Cardiac muscle cell (in vitro differentiated cells and primary cell): ENCODE measurements around the gene SLCO1B1. TPM values are rescaled to one million over a fixed set of nuclear protein-coding genes. Genes with fewer than 3 reads are reported as not detected.

Source experiments
- DNase-seq, 2 donors: peaks; one replicate each; pipeline versions ENCODE4 v3.0.0 to v3.0.0-alpha.2; 2010 to 2017; ENCODE audit warnings: low read depth in 1 of 2, low spot score in 1 of 2
- H3K27ac ChIP-seq: fragments of 200-600 bp; sonication (generic); 2 replicates; pipeline ENCODE4 v1.5.1; 2016
- H3K27me3 ChIP-seq: fragments of 200-600 bp; sonication (generic); 2 replicates; pipeline ENCODE4 v1.6.0; 2016; ENCODE audit warnings: control low read depth
- H3K36me3 ChIP-seq: fragments of 200-600 bp; sonication (generic); 2 replicates; pipeline ENCODE4 v1.5.1; 2016; ENCODE audit warnings: control low read depth
- H3K4me1 ChIP-seq: fragments of 200-600 bp; sonication (generic); 2 replicates; pipeline ENCODE4 v1.8.1; 2017; ENCODE audit warnings: low read depth, mild to moderate bottlenecking, mixed run types
- H3K4me3 ChIP-seq: fragments of 200-600 bp; sonication (generic); 2 replicates; pipeline ENCODE4 v1.5.1; 2016; ENCODE audit warnings: mild to moderate bottlenecking
- H3K9me3 ChIP-seq: fragments of 200-600 bp; sonication (generic); 2 replicates; pipeline ENCODE4 v1.5.1; 2017; ENCODE audit warnings: low read depth, mild to moderate bottlenecking, control low read depth
- polyA plus RNA-seq: library from polyadenylated mRNA; unstranded; fragments of >200 nt; fragmentation: Nextera tagmentation; extraction: Ambion mirVana; gene quantifications from 2 replicates; pipeline ENCODE4 v1.2.1, GENCODE V29; 2016
- total RNA-seq: library from RNA; depleted of rRNA; stranded (reverse); fragments of >200 nt; gene quantifications from 2 replicates; pipeline ENCODE4 v1.2.3, GENCODE V29; 2016
- TF ChIP-seq, protein P1 (sequence below): IDR thresholded peaks from 2 replicates; pipeline ENCODE4 v1.5.1; 2012; ENCODE audit warnings: low read depth, mild to moderate bottlenecking, low read length

SLCO1B1 gene
- total and polyA plus RNA-seq, 2 experiments from 2014 or later = not detected

DNA sequence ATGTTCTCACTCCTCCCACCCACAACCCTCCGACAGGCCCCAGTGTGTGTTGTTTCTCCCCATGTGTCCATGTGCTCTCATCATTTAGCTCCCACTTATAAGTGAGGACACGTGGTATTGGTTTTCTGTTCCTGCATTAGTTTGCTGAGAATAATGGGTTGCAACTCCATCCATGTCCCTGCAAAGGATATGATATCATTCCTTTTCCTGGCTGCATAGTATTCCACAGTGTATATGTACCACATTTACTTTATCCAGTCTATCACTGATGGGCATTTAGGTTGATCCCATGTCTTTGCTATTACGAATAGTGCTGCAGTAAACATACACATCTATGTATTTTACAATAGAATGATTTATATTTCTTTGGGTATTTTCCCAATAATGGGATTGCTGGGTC is 126.2 kb downstream of the SLCO1B1 start:
- TF ChIP-seq, protein P1, sequence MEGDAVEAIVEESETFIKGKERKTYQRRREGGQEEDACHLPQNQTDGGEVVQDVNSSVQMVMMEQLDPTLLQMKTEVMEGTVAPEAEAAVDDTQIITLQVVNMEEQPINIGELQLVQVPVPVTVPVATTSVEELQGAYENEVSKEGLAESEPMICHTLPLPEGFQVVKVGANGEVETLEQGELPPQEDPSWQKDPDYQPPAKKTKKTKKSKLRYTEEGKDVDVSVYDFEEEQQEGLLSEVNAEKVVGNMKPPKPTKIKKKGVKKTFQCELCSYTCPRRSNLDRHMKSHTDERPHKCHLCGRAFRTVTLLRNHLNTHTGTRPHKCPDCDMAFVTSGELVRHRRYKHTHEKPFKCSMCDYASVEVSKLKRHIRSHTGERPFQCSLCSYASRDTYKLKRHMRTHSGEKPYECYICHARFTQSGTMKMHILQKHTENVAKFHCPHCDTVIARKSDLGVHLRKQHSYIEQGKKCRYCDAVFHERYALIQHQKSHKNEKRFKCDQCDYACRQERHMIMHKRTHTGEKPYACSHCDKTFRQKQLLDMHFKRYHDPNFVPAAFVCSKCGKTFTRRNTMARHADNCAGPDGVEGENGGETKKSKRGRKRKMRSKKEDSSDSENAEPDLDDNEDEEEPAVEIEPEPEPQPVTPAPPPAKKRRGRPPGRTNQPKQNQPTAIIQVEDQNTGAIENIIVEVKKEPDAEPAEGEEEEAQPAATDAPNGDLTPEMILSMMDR = no peak
- Histone ChIP-seq H3K4me3 (no peak overlapping the region), H3K27ac (no peak overlapping the region), H3K27me3 (no peaks in the 10 kb centered on the region), H3K9me3 (no peaks in the 10 kb centered on the region), H3K36me3 (no peaks in the 10 kb centered on the region), H3K4me1 (no peaks in the 10 kb centered on the region)
- DNase-seq = no peak

DNA sequence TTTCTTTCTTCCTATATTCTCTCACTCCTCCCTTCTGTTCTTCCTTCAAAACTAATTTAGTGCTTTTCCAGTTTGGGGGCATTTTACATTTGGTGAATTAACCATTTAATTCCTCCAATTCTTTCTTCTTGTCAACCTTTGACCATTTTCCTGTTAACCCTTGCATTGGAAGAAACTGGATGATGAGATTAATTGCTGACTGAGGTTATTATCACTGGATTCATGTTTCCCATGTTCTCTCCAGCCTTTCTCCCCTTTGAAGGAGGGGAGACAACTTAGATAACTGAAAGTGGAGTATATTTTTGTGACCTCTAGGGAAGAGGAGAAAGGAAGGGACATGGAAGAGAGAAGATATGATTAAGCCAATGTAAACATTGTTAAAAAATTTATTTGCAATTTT is 133.2 kb downstream of the SLCO1B1 start:
- TF ChIP-seq, protein P1 = no peak
- no peak overlapping the region for H3K27ac ChIP-seq
- no peaks in the 10 kb centered on the region for H3K27me3 ChIP-seq

DNA sequence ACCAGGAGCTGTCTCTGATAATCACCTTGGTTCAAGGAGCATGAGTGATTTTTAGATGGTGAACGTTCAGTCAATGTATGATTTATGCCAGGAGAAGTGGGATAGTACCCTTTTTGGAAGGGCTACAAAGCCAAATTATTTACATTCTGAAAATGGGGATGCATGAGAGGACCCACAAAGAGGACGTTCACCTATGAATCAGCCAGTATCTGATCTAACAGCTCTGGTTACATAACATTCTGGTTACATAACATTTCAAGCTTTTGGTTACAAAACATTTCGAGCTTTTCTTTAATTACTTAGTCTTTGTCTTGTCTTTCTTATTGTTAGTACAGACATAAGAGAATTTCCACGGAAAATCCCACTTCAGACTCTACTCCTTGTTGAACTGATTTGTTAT is 134.9 kb downstream of the SLCO1B1 start:
- no peak for DNase-seq
- H3K27ac ChIP-seq = no peak overlapping the region
- no peak overlapping the region for H3K4me3 ChIP-seq
- no peaks in the 10 kb centered on the region for H3K36me3 ChIP-seq
- H3K9me3 ChIP-seq = no peaks in the 10 kb centered on the region
- no peaks in the 10 kb centered on the region for H3K4me1 ChIP-seq
- TF ChIP-seq, protein P1 = no peak
- H3K27me3 ChIP-seq = no peaks in the 10 kb centered on the region

More for the DNA sequence above, 133.2 kb downstream of the SLCO1B1 start:
- Histone ChIP-seq H3K4me3 (no peak overlapping the region), H3K4me1 (no peaks in the 10 kb centered on the region), H3K9me3 (no peaks in the 10 kb centered on the region), H3K36me3 (no peaks in the 10 kb centered on the region)
- no peak for DNase-seq

DNA sequence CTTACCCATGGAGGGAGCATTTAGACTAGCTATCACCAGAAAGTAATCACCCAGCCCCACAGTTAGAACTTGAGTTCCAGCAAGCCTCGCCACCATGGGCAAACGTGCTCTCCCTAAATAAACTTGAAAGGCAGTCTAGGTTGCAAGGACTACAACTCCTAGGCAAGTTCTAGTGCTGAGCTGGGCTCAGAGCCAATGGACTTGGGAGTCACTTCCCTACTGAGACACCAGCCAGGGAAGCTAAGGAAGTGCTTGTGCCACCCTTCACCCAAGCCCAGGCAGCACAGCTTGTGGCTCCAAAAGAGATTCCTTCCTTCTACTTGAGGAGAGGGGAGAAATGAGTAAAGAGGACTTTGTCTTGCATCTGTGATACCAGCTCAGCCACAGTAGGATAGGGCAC is 145.8 kb downstream of the SLCO1B1 start:
- no peak for DNase-seq
- H3K4me3 ChIP-seq = no peak overlapping the region
- H3K27ac ChIP-seq = no peak overlapping the region
- TF ChIP-seq, protein P1 = no peak
- H3K27me3 ChIP-seq = no peaks in the 10 kb centered on the region
- no peaks in the 10 kb centered on the region for H3K9me3 ChIP-seq
- no peaks in the 10 kb centered on the region for H3K36me3 ChIP-seq
- no peaks in the 10 kb centered on the region for H3K4me1 ChIP-seq

Other genes with a start within 250 kb of the SLCO1B1 start
- 0.39 and 1.8 TPM in 2 replicates for gene SLCO1A2, start 203.7 kb downstream of the SLCO1B1 start, total RNA-seq
- gene SLCO1A2, start 203.7 kb downstream of the SLCO1B1 start, polyA plus RNA-seq = 1.9 and 2.9 TPM in 2 replicates
- gene IAPP, start 241.7 kb downstream of the SLCO1B1 start, total RNA-seq = 0.09 and 0.14 TPM in 2 replicates
- gene IAPP, start 241.7 kb downstream of the SLCO1B1 start, polyA plus RNA-seq = not detected in 2 replicates